SK-N-SH (cell line): ENCODE results near the gene RGS6. TPM values are rescaled to one million over a fixed set of nuclear protein-coding genes. Genes with fewer than 3 reads are reported as not detected.

Experiments
- CTCF ChIA-PET: fragments of 300-600, 350-600 bp; formaldehyde crosslinking; extraction: SDS; loops from one replicate; lab custom pipeline; 2021; lab: Yijun Ruan, JAX
- POLR2A ChIA-PET: fragments of 350-600 bp; sonication (Branson Sonifier 250); formaldehyde crosslinking; extraction: SDS; loops from one replicate; lab custom pipeline; 2020; ENCODE audit warnings: antibody characterized with exemption, inconsistent platforms; lab: Yijun Ruan, JAX
- DNase-seq: peaks from one replicate; pipeline ENCODE4 v3.0.0; 2012
- H2AFZ ChIP-seq: fragments of 200-600 bp; sonication (generic); 2 replicates; pipeline ENCODE4 v1.8.1; 2016; ENCODE audit warnings: antibody characterized with exemption, mild to moderate bottlenecking, low read depth
- H3F3A ChIP-seq: fragments of 200-600 bp; sonication (generic); replicated peaks from 2 replicates; pipeline ENCODE3; 2016; ENCODE audit warnings: antibody characterized with exemption, mild to moderate bottlenecking; ENCODE audit not compliant: insufficient read depth
- H3K27ac ChIP-seq, 2 experiments: fragments of 200-500 bp in 1 of 2; fragments of 200-600 bp in 1 of 2; sonication (Bioruptor generic) in 1 of 2; sonication (generic), shearing (Covaris generic) in 1 of 2; 2 replicates each; pipeline versions ENCODE4 v1.5.1 to v1.6.1; 2014 to 2016; ENCODE audit warnings: low read depth in 2 of 2, inconsistent platforms in 1 of 2, low read length in 1 of 2, mild to moderate bottlenecking in 1 of 2, mixed read lengths in 1 of 2
- H3K27me3 ChIP-seq: fragments of 200-600 bp; sonication (generic), shearing (Covaris generic); 2 replicates; pipeline ENCODE4 v1.6.1; 2016; ENCODE audit warnings: mixed run types; ENCODE audit not compliant: insufficient read depth
- H3K36me3 ChIP-seq, 2 experiments: fragments of 200-500 bp in 1 of 2; fragments of 200-600 bp in 1 of 2; sonication (Bioruptor generic) in 1 of 2; sonication (generic) in 1 of 2; replicated peaks in 1 of 2; 2 replicates each; pipeline versions ENCODE3 to v1.5.1; 2014 to 2016; ENCODE audit warnings: low read length in 1 of 2, mild to moderate bottlenecking in 1 of 2; ENCODE audit not compliant: insufficient read depth in 2 of 2, control insufficient read depth in 1 of 2
- H3K4me1 ChIP-seq, 2 experiments: fragments of 200-500 bp in 1 of 2; fragments of 200-600 bp in 1 of 2; sonication (Bioruptor generic) in 1 of 2; sonication (generic), shearing (Covaris generic) in 1 of 2; 2 replicates each; pipeline versions ENCODE4 v1.5.1 to v1.6.1; 2014 to 2016; ENCODE audit warnings: low read depth in 1 of 2, low read length in 1 of 2, mixed run types in 1 of 2; ENCODE audit not compliant: insufficient read depth in 2 of 2, control insufficient read depth in 1 of 2
- H3K4me2 ChIP-seq: fragments of 200-600 bp; sonication (generic), shearing (Covaris generic); 2 replicates; pipeline ENCODE4 v1.6.1; 2017; ENCODE audit warnings: mixed run types
- H3K4me3 ChIP-seq, 2 experiments: fragments of 200-500 bp in 1 of 2; fragments of 200-600 bp in 1 of 2; sonication (Bioruptor generic) in 1 of 2; sonication (generic), shearing (Covaris generic) in 1 of 2; 2 replicates each; pipeline versions ENCODE4 v1.5.1 to v1.8.1; 2014 to 2016; ENCODE audit warnings: low read depth in 2 of 2, inconsistent platforms in 1 of 2, low read length in 1 of 2, mild to moderate bottlenecking in 1 of 2, mixed read lengths in 1 of 2, moderate library complexity in 1 of 2
- H3K79me2 ChIP-seq: fragments of 200-600 bp; sonication (generic); 2 replicates; pipeline ENCODE4 v1.8.1; 2017; ENCODE audit warnings: mild to moderate bottlenecking; ENCODE audit not compliant: insufficient read depth
- H3K9ac ChIP-seq: fragments of 200-600 bp; sonication (generic); 2 replicates; pipeline ENCODE4 v1.6.1; 2017; ENCODE audit warnings: mixed run types
- H3K9me2 ChIP-seq: fragments of 200-600 bp; sonication (generic); 2 replicates; pipeline ENCODE4 v1.6.1; 2017; ENCODE audit warnings: mixed run types
- H3K9me3 ChIP-seq: fragments of 200-600 bp; sonication (generic); 2 replicates; pipeline ENCODE4 v1.6.1; 2017; ENCODE audit warnings: mixed run types, mild to moderate bottlenecking, moderate library complexity
- H4K20me1 ChIP-seq: fragments of 200-600 bp; sonication (generic); 2 replicates; pipeline ENCODE4 v1.6.1; 2017; ENCODE audit warnings: mild to moderate bottlenecking, mixed run types; ENCODE audit not compliant: insufficient read depth
- EP300 ChIP-seq, 2 experiments: IDR thresholded peaks; 2 replicates each; pipeline versions ENCODE4 v1.4.0 to v1.6.1; 2012; ENCODE audit warnings: borderline replicate concordance in 1 of 2, low read depth in 1 of 2, low read length in 1 of 2
- EZH2phosphoT487 ChIP-seq: fragments of 200-600 bp; sonication (generic); IDR thresholded peaks from 2 replicates; pipeline ENCODE4 v1.6.1; 2017; ENCODE audit warnings: low read depth, mixed run types, mild to moderate bottlenecking, antibody characterized with exemption, moderate library complexity, borderline replicate concordance
- FOSL2 ChIP-seq: IDR thresholded peaks from 2 replicates; pipeline ENCODE4 v1.4.0; 2012; ENCODE audit warnings: low read depth, mild to moderate bottlenecking, moderate library complexity, borderline replicate concordance
- GABPA ChIP-seq: IDR thresholded peaks from 2 replicates; pipeline ENCODE4 v1.4.0; 2012; ENCODE audit warnings: low read depth, mild to moderate bottlenecking
- MXI1 ChIP-seq: IDR thresholded peaks from 2 replicates; pipeline ENCODE4 v1.6.1; 2012; ENCODE audit warnings: mild to moderate bottlenecking, low read depth, low read length, improper control_type of control experiment
- POLR2AphosphoS5 ChIP-seq: IDR thresholded peaks from 2 replicates; pipeline ENCODE4 v1.6.1; 2012; ENCODE audit warnings: low read depth, low read length
- TAF1 ChIP-seq: IDR thresholded peaks from 2 replicates; pipeline ENCODE4 v1.6.1; 2012; ENCODE audit warnings: low read depth, mild to moderate bottlenecking, low read length, moderate library complexity, borderline replicate concordance
- USF1 ChIP-seq: IDR thresholded peaks from 2 replicates; pipeline ENCODE4 v1.4.0; 2012; ENCODE audit warnings: low read depth, borderline replicate concordance
- USF2 ChIP-seq: fragments of 150-350 bp; IDR thresholded peaks from 2 replicates; pipeline ENCODE4 v1.6.1; 2017; ENCODE audit warnings: antibody characterized with exemption, low read length, low read depth, borderline replicate concordance
- ZBTB33 ChIP-seq: IDR thresholded peaks from 2 replicates; pipeline ENCODE4 v1.4.0; 2012; ENCODE audit warnings: low read depth, borderline replicate concordance
- WGBS: methylation state at CpG from one replicate; pipeline ENCODE4 v1.1.6; 2017; ENCODE audit warnings: low lambda C conversion rate; 5-methylcytosine and 5-hydroxymethylcytosine counted together
- polyA plus RNA-seq, 3 experiments: library from polyadenylated mRNA; depleted of rRNA; stranded (reverse); fragments of >200 nt; gene quantifications; 2 replicates each; pipeline ENCODE4 v1.2.3, GENCODE V29; 2012

Gene RGS6
- polyA plus RNA-seq, 1 of the 3 experiments (the other 2 are of a cell fraction) = not detected

- CTCF ChIA-PET = interaction anchor here (1.7 kb wide), 1 partner anchor 37 kb away, joined by 5 read pairs; no protein-coding TSS in a partner anchor
- no peak for DNase-seq
- Histone ChIP-seq H3K9me2 (no peaks in the 10 kb centered on the region), H3K4me3 (no peak overlapping the region), H3K4me2 (no peak overlapping the region), H3F3A (no peaks in the 10 kb centered on the region), H3K27me3 (peaks cover 18% of the 10 kb centered on the region; the same call in 1 of the 2 replicates), H2AFZ (no peak overlapping the region), H3K79me2 (no peaks in the 10 kb centered on the region), H3K4me1 (no peaks in the 10 kb centered on the region), H3K9me3 (no peaks in the 10 kb centered on the region), H3K9ac (no peak overlapping the region), H3K36me3 (no peaks in the 10 kb centered on the region), H3K27ac (no peak overlapping the region), H4K20me1 (no peaks in the 10 kb centered on the region)
- POLR2A ChIA-PET = no interaction called here
- 8% methylated on average over 1 of the region's 1 CpG for WGBS
- TF ChIP-seq EZH2phosphoT487 (no peak), EP300 (IDR thresholded peaks at IDR 0.05; ENCODE audit: borderline replicate concordance in 1 of 2, low read depth in 1 of 2, low read length in 1 of 2) (no peak), USF1 (no peak), TAF1 (no peak), FOSL2 (no peak), MXI1 (no peak), GABPA (no peak), USF2 (no peak), POLR2AphosphoS5 (no peak)
These were observed 40.3 kb upstream of the RGS6 start for GRCh38 chr14:71891970-71892369.

- ChIA-PET CTCF (interaction anchor here (1.4 kb wide), 2 partner anchors 24 to 49 kb away, joined by 3 to 4 read pairs; no protein-coding TSS in a partner anchor), POLR2A (no interaction called here)
- no peak overlapping the region for H3K4me2 ChIP-seq
These were observed 27.2 kb upstream of the RGS6 start for GRCh38 chr14:71905031-71905430.

More at GRCh38 chr14:71905031-71905430, 27.2 kb upstream of the RGS6 start:
- Histone ChIP-seq H3F3A (no peaks in the 10 kb centered on the region), H4K20me1 (no peaks in the 10 kb centered on the region), H3K36me3 (no peaks in the 10 kb centered on the region), H3K4me3 (no peak overlapping the region), H3K9me2 (no peaks in the 10 kb centered on the region), H3K9me3 (no peaks in the 10 kb centered on the region), H3K27me3 (no peaks in the 10 kb centered on the region; the same call in 1 of the 2 replicates), H3K4me1 (no peaks in the 10 kb centered on the region), H3K27ac (no peak overlapping the region), H2AFZ (no peak overlapping the region), H3K79me2 (no peaks in the 10 kb centered on the region), H3K9ac (no peak overlapping the region)
- WGBS = 4% methylated on average over 4 of the region's 4 CpGs
- DNase-seq = no peak
- TF ChIP-seq ZBTB33 (no peak), TAF1 (no peak), USF1 (peak; percentile 71)
